B cell (primary cell): Measurements from ENCODE around the gene SGIP1. TPM values are rescaled to one million over a fixed set of nuclear protein-coding genes. Genes with fewer than 3 reads are reported as not detected.

Experiments used
- ATAC-seq: fragments of 200-7000 bp; cut with Tn5 transposase; one replicate; pipeline ENCODE4 v1.10.0; 2021; ENCODE audit warnings: low read depth, mild to moderate bottlenecking, moderate number of reproducible peaks, moderate library complexity
- CTCF ChIA-PET: fragments of 350-600 bp; sonication (Branson Sonifier 250); formaldehyde crosslinking; loops from one replicate; lab custom pipeline; 2021; ENCODE audit warnings: antibody characterized with exemption, inconsistent platforms; lab: Charles Lee
- POLR2A ChIA-PET: fragments of 350-600 bp; sonication (Branson Sonifier 250); formaldehyde crosslinking; loops from one replicate; lab custom pipeline; 2021; ENCODE audit warnings: antibody characterized with exemption; lab: Charles Lee
- DNase-seq: peaks from one replicate; pipeline ENCODE4 v3.0.0; 2013
- H2AFZ ChIP-seq: 2 replicates; pipeline ENCODE4 v1.6.1; 2012; ENCODE audit warnings: mild to moderate bottlenecking, low read depth, low read length; ENCODE audit not compliant: insufficient read depth, poor library complexity, severe bottlenecking
- H3K27ac ChIP-seq, 2 donors: 1 replicate in 1 of 2; 2 replicates in 1 of 2; pipeline ENCODE4 v1.5.1; 2012 to 2013; ENCODE audit warnings: low read length in 2 of 2, mild to moderate bottlenecking in 2 of 2, moderate library complexity in 1 of 2
- H3K27me3 ChIP-seq, 4 experiments: fragments of 200-600 bp in 1 of 4; sonication (generic) in 1 of 4; replicated peaks in 1 of 4; 1 replicate in 2 of 4; 2 replicates in 2 of 4; pipeline versions ENCODE4 v1.6.1 to v1.7.0; 2013 to 2016; ENCODE audit warnings: low read length in 3 of 4, mild to moderate bottlenecking in 2 of 4, mixed read lengths in 1 of 4, moderate library complexity in 1 of 4; ENCODE audit not compliant: insufficient read depth in 4 of 4, control insufficient read depth in 3 of 4; ENCODE audit errors: control extremely low read depth in 1 of 4
- H3K36me3 ChIP-seq, 2 experiments: replicated peaks in 1 of 2; 1 replicate in 1 of 2; 2 replicates in 1 of 2; pipeline versions ENCODE4 v1.6.1 to v1.7.1; 2013; ENCODE audit warnings: low read length in 1 of 2; ENCODE audit not compliant: insufficient read depth in 2 of 2, control insufficient read depth in 1 of 2; ENCODE audit errors: control extremely low read depth in 1 of 2, extremely low read depth in 1 of 2
- H3K4me1 ChIP-seq, 2 donors: fragments of 200-600 bp in 1 of 2; sonication (generic) in 1 of 2; 1 replicate in 1 of 2; 2 replicates in 1 of 2; pipeline versions ENCODE4 v1.5.1 to v1.6.1; 2013 to 2017; ENCODE audit warnings: low read length in 2 of 2; ENCODE audit not compliant: control insufficient read depth in 2 of 2, insufficient read depth in 2 of 2
- H3K4me2 ChIP-seq: replicated peaks from 2 replicates; pipeline ENCODE3; 2012; ENCODE audit warnings: mild to moderate bottlenecking, low read depth, low read length; ENCODE audit not compliant: poor library complexity, severe bottlenecking
- H3K4me3 ChIP-seq, 5 experiments: fragments of 200-600 bp in 1 of 5; sonication (generic) in 1 of 5; 1 replicate in 3 of 5; 2 replicates in 2 of 5; pipeline versions ENCODE4 v1.5.1 to v1.7.0; 2011 to 2016; ENCODE audit warnings: low read length in 4 of 5, mild to moderate bottlenecking in 4 of 5, low read depth in 2 of 5, control low read depth in 1 of 5, moderate library complexity in 1 of 5; ENCODE audit not compliant: insufficient read depth in 1 of 5; ENCODE audit errors: control extremely low read depth in 1 of 5, extremely low read depth in 1 of 5
- H3K79me2 ChIP-seq: fragments of 200-600 bp; sonication (generic); one replicate; pipeline ENCODE4 v1.6.0; 2016; ENCODE audit warnings: low read length; ENCODE audit not compliant: control insufficient read depth, insufficient read depth
- H3K9ac ChIP-seq: fragments of 200-600 bp; sonication (generic); 2 replicates; pipeline ENCODE4 v1.6.1; 2017; ENCODE audit warnings: mild to moderate bottlenecking, low read length, moderate library complexity
- H3K9me3 ChIP-seq, 3 donors: one replicate each; pipeline versions ENCODE4 v1.6.1 to v1.7.1; 2013; ENCODE audit warnings: low read length in 2 of 3; ENCODE audit not compliant: control insufficient read depth in 2 of 3, insufficient read depth in 1 of 3; ENCODE audit errors: control extremely low read depth in 1 of 3
- H4K20me1 ChIP-seq: 2 replicates; pipeline ENCODE4 v1.6.0; 2012; ENCODE audit warnings: mild to moderate bottlenecking, low read length; ENCODE audit not compliant: insufficient read depth, control insufficient read depth, poor library complexity, severe bottlenecking
- H3K27ac Mint-ChIP-seq: one replicate; pipeline ENCODE4 v1.8.0; 2021; ENCODE audit warnings: mixed read lengths
- H3K27me3 Mint-ChIP-seq: one replicate; pipeline ENCODE4 v1.8.0; 2021; ENCODE audit warnings: mixed read lengths
- H3K4me1 Mint-ChIP-seq: one replicate; pipeline ENCODE4 v1.8.0; 2021; ENCODE audit warnings: mixed read lengths
- H3K4me3 Mint-ChIP-seq: one replicate; pipeline ENCODE4 v1.8.0; 2021; ENCODE audit warnings: mixed read lengths
- H3K9me3 Mint-ChIP-seq: one replicate; pipeline ENCODE4 v1.8.0; 2022; ENCODE audit warnings: mixed read lengths; ENCODE audit not compliant: insufficient read depth
- CTCF ChIP-seq: fragments of 200-600 bp; IDR thresholded peaks from one replicate; pipeline ENCODE4 v1.8.0; 2022; ENCODE audit warnings: antibody characterized with exemption, mild to moderate bottlenecking
- EZH2 ChIP-seq: IDR thresholded peaks from 2 replicates; pipeline ENCODE4 v1.6.1; 2012; ENCODE audit warnings: borderline replicate concordance, low read depth, mild to moderate bottlenecking, moderate library complexity, low read length; ENCODE audit not compliant: insufficient read depth, poor library complexity, severe bottlenecking
- WGBS: methylation state at CpG from one replicate; pipeline ENCODE4 v1.1.5; 2013; ENCODE audit warnings: missing lambda C conversion rate; ENCODE audit not compliant: insufficient coverage; 5-methylcytosine and 5-hydroxymethylcytosine counted together
- intact Hi-C: fragments of 100-400 bp; cut with micrococcal nuclease; formaldehyde crosslinking; loops from one replicate; pipeline ENCODE4 v1.10.0; 2022
- polyA plus RNA-seq: library from polyadenylated mRNA; depleted of rRNA; stranded (reverse); fragments of >200 nt; gene quantifications from 2 replicates; pipeline ENCODE4 v1.2.3, GENCODE V29; 2012
- total RNA-seq, 2 donors: library from RNA; stranded (reverse); fragments of 120-200 nt in 1 of 2; gene quantifications; 1 replicate in 1 of 2; 2 replicates in 1 of 2; pipeline versions ENCODE4 v1.2.3 to v1.2.4, GENCODE V29; 2013 to 2022

The SGIP1 gene
- total and polyA plus RNA-seq, 2 donors (not counting 1 experiment from before 2014, with no cell fraction given) = not detected

- ChIA-PET CTCF (no interaction called here), POLR2A (no interaction called here)
- H2AFZ ChIP-seq = no peak overlapping the region
- H3K4me3 ChIP-seq = no peak overlapping the region
- no peak overlapping the region for H3K9ac ChIP-seq
- ATAC-seq (no peak), DNase-seq (no peak)
- no peak overlapping the region for H3K27ac ChIP-seq
- intact Hi-C loops = no loop called here
- Mint-ChIP-seq H3K27me3 (peaks cover 14% of the 10 kb centered on the region), H3K4me1 (peaks cover 12% of the 10 kb centered on the region), H3K27ac (no peak overlapping the region), H3K9me3 (no peaks in the 10 kb centered on the region), H3K4me3 (no peak overlapping the region)
- no peaks in the 10 kb centered on the region for H3K36me3 ChIP-seq
- no peaks in the 10 kb centered on the region for H4K20me1 ChIP-seq
- peaks cover 4 to 9% of the 10 kb centered on the region in 2 donors for H3K4me1 ChIP-seq
- no peaks in the 10 kb centered on the region for H3K79me2 ChIP-seq
- TF ChIP-seq CTCF = no peak
- no peak for TF ChIP-seq EZH2
- no peaks in the 10 kb centered on the region for H3K27me3 ChIP-seq
- no peaks in the 10 kb centered on the region for H3K9me3 ChIP-seq
- no CpG with 5 or more reads among the region's 2 CpGs for WGBS
- no peak overlapping the region for H3K4me2 ChIP-seq
These were observed 40.2 kb upstream of the SGIP1 start for GRCh38 chr1:66493731-66494130.

GRCh38 chr1:66494482-66494881 is 39.5 kb upstream of the SGIP1 start:
- DNase-seq (no peak), ATAC-seq (no peak)
- H3K9me3 Mint-ChIP-seq = no peaks in the 10 kb centered on the region
- no peak overlapping the region for H3K4me3 Mint-ChIP-seq
- H3K4me1 Mint-ChIP-seq = peaks cover 10% of the 10 kb centered on the region
- Histone ChIP-seq H3K27ac (no peak overlapping the region), H3K36me3 (no peaks in the 10 kb centered on the region), H3K4me2 (no peak overlapping the region), H4K20me1 (no peaks in the 10 kb centered on the region), H3K4me1 (peaks cover 4 to 9% of the 10 kb centered on the region in 2 donors), H3K79me2 (no peaks in the 10 kb centered on the region), H3K9me3 (no peaks in the 10 kb centered on the region), H3K4me3 (no peak overlapping the region), H3K9ac (no peak overlapping the region), H2AFZ (no peak overlapping the region), H3K27me3 (no peaks in the 10 kb centered on the region)
- H3K27ac Mint-ChIP-seq = no peak overlapping the region
- H3K27me3 Mint-ChIP-seq = peaks cover 14% of the 10 kb centered on the region
- ChIA-PET POLR2A (no interaction called here), CTCF (interaction anchor here (1.1 kb wide), 1 partner anchor 9 kb away, joined by 3 read pairs; no protein-coding TSS in a partner anchor)
- TF ChIP-seq CTCF (no peak), EZH2 (no peak)
- intact Hi-C loops = no loop called here
- WGBS = no CpG with 5 or more reads among the region's 1 CpG
